ENCODE data around the gene VPS41.

Gene VPS41

GRCh38 chr7:38905056-38905759 lies 3.8 kb downstream of the VPS41 start:
- no peak for DNase-seq (ENCODE audit: low spot score)

DNA sequence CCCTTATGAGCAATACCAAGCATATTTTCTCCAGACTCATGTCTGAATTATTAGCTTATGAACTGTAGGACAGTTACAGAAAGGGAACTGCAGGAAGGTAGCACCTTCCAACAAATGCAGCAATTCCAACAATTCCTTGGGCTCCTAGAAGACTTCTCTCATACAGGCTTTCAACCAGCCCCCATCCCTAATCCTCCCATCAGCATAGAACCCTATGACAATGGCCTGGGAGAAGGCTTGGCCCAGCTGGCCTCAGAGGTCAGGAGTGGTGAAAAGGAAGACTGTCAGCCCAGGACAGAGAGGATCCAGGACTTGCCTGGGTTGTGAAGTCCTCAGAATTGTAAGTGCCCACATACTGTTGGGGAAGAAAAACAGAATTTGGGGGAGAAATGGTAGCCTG lies 5.9 kb downstream of the VPS41 start:
- no peak for DNase-seq (ENCODE audit: low spot score)

GRCh38 chr7:38902449-38902848 lies 6.5 kb downstream of the VPS41 start:
- DNase-seq (ENCODE audit: low spot score): no peak

GRCh38 chr7:38893061-38893460 lies 15.9 kb downstream of the VPS41 start:
- DNase-seq (ENCODE audit: low spot score): no peak

- DNase-seq (ENCODE audit: low spot score): no peak
Observed at GRCh38 chr7:38890597-38890996, 18.4 kb downstream of the VPS41 start.

GRCh38 chr7:38889872-38890432 lies 19.0 kb downstream of the VPS41 start:
- DNase-seq (ENCODE audit: low spot score): no peak

DNA sequence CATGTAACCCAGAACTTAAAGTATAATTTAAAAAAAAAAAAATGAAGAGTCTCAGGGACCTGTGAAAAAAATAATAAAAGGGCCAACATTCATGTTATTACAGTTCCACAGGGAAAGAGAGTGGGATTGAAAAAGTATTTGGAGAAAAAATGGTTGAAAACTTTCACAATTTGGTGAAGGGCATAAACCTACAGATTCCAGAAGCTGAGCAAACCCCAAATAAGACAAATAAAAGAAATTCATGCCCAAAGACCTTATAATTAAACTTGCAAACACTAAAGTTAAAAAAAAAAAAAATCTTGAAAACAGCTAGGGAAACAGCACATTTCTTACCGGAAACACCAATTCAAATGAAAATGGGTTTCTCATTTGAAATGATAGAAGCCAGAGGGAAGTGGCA lies 19.9 kb downstream of the VPS41 start:
- no peak for DNase-seq (ENCODE audit: low spot score)

DNA sequence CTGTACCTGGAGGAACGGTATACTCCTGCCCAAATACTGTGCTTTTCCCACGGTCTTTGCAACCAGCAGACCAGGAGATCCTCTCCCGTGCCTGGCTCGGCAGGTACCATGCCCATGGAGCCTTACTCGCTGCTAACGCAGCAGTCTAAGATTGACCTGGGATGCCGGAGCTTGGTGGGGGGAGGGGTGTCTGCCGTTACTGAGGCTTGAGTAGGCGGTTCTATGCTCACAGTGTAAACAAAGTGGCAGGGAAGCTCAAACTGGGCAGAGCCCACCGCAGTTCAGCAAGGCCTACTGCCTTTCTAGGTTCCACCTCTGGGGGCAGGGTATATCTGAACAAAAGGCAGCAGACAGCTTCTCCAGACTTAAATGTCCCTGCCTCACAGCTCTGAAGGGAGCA lies 22.7 kb downstream of the VPS41 start:
- no peak for DNase-seq (ENCODE audit: low spot score)

DNA sequence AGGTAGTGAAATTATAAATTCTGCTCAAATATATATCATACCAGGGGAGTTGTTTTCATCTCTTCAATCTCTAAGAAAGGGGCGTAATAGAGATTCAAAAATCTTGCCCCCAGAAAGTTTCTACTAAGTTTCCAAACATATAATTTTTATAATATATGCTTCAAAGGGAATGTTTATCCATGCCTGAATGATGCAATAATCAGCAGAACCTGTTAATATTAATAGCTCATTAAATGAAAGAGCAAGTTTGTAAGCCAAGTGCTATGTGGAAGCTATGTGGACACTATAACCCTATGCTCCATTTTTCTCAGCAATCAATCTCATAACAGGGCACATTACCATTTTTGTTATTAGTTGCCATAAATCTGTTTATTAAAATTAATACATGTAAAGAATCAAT lies 25.3 kb downstream of the VPS41 start:
- DNase-seq (ENCODE audit: low spot score): no peak

DNA sequence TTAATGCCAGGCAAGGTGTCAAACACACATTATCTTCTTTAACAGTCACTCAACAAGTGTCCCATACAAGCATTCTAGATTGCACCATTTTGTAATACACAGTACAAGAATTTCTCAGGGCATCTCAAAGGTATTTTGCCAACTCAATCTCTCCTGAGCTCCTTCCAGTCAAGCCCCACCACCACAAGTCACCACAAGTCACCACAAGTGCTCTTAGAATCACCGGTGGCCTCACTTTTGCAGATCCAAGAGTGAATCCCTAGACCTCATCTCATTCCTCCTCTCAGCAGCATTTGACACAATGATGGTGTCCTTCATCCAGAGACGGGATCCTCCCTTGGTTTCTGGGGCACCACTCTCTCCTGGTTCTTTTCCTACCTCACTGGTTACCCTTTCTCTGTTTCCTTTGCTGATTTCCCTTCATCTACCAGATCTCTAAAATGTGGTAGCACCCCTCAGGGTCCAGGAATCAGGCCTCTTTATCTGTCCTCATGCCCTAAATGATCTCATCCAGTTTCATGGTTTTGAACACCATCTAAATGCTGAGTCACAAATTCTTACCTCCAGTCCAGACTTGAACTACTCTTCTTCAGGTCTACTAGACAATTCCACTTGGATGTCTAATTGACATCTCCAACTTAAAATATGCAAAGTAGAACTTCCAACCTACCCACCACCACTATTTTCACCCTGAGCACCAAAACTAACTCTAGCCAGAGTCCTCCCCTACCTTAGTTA lies 26.9 kb downstream of the VPS41 start:
- DNase-seq (ENCODE audit: low spot score): no peak

- no peak for DNase-seq (ENCODE audit: low spot score)
Observed at GRCh38 chr7:38881015-38881414, 28.0 kb downstream of the VPS41 start.

DNA sequence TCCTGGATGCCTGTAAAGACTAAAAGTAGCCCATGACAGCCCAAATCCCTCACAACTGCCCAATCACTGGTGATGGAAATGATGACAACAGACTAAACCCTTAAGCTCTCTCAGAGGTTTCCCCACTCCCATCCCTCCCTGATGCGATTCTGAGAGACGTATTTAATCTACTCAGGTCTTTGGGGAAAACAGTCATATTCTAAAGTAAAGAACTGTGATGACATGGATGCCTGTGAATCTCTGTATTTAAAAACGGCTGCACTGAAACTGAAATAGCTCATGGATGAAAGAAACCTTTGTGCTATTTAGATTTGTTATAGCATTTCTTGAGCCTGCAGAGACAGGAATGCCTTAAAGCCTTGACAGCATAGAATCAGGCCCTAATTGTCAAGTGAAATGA lies 28.5 kb downstream of the VPS41 start:
- no peak for DNase-seq (ENCODE audit: low spot score)

- DNase-seq (ENCODE audit: low spot score): no peak
Observed at GRCh38 chr7:38880035-38880434, 29.0 kb downstream of the VPS41 start.

GRCh38 chr7:38878694-38879457 lies 30.1 kb downstream of the VPS41 start:
- no peak for DNase-seq (ENCODE audit: low spot score)

DNA sequence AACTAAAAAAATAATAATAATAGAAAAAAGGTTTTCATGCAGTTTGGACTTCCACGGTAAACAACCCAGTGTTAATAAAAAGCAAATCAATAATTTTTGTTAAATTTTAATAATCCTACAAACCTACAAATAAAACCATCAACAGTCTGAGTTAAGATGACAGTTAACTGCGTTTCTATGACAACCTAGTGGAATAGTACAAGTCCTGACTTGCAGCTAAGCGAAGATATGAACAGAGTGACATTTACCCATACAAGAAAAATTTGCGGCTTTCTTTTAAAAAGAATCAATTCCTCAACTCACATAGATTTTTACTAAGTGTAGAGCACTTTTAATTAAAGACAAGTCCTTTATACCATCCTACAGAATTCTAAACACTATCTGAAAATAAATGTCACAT lies 35.6 kb downstream of the VPS41 start:
- DNase-seq (ENCODE audit: low spot score): no peak

DNA sequence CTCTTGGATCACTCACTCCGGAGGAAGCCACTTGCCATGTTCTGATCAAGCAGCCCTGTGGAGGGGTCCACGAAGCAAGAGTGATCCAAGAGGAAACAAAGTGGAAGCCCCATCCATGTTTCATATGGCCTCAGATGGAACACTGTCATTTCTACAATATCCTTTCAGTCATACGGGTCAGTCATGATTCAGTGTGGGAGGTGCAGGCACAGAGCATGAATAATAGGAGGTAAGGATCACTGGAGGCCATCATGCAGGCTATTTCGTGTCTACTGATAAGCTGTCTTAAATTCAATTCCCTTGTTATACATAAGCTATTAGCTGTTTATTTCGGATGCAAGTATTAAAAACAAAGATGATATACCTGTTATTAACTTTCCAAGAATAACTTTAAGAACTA lies 36.8 kb downstream of the VPS41 start:
- no peak for DNase-seq (ENCODE audit: low spot score)

- DNase-seq (ENCODE audit: low spot score): no peak
Observed at GRCh38 chr7:38870147-38870546, 38.8 kb downstream of the VPS41 start.

DNA sequence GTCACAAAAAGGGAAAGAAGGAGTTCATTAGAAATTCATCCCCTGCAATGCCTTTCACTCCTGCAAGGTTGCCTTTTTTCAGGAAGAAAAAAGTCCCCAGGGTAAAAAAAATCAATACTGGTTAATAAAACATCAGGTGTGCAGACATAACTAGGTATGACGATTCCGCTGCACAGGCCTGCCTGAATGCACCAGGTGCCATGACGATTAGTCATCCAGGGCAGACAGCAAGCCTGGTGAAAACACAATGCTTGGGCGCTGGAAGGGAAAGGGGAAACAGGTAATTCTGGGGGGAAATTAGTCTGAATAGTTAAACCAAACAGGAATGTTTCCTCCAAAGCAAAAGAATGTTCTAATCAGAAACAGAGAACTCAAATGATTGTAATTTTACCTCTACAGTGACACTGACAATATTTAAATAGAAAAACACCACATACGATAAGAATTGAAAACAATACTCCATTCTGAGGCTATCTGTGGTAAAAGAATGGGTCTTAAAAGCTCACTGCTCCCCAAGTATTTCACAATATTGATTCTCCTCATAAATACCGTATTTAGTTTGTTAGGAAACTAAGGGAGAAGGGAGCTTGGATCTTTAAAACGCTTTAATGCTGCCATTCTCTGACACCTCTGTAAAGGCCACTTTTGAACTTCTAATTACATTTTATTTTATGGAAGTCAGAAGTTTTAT lies 45.2 kb downstream of the VPS41 start:
- no peak for DNase-seq (ENCODE audit: low spot score)

DNA sequence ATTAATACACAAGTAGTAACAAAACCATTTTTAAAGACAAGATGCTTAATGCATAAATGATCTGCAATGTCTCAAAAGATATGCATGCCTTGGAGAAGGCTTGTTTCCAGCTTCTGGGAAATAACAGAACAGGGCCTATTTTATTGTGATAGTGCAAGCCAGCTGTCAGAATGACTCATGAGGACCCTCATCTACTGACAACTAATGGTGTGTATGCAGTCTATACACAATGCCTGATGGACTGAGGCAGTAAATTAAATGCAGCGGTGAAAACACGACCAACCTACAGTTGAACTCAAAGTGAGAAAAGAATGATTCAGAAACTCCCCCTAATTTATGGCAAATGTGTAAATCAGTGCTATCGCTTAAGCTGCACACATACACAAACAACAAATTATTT lies 46.3 kb downstream of the VPS41 start:
- DNase-seq (ENCODE audit: low spot score): no peak

DNA sequence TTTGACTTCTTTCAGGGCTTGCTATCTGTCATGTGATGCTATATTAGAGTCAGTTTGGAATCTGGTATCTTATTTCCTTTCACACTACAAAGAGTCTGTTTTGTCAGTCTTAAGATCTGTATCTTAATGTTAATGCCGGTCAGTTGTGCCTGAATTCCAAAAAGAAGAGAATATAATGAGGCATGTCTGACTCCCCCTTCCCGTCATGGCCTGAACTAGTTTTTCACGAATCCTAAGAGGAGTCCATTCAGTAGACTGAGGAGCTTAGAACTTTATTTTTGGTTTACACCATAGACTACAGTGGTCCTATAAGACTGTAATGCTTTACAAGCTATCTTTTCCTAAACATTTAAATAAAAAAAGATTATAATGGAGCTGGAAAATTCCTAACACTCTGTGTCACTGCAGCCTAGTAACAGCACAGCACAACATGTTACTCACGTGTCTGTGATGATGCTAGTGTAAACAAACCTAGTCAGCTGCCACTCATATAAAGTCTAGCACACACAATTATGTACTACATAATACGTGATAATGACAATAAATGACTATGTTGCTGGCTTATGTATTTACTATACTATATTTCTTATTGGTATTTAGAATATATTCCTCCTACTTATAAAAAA lies 50.6 kb downstream of the VPS41 start:
- no peak for DNase-seq (ENCODE audit: low spot score)

GRCh38 chr7:38855867-38856266 lies 53.1 kb downstream of the VPS41 start:
- no peak for DNase-seq (ENCODE audit: low spot score)

DNA sequence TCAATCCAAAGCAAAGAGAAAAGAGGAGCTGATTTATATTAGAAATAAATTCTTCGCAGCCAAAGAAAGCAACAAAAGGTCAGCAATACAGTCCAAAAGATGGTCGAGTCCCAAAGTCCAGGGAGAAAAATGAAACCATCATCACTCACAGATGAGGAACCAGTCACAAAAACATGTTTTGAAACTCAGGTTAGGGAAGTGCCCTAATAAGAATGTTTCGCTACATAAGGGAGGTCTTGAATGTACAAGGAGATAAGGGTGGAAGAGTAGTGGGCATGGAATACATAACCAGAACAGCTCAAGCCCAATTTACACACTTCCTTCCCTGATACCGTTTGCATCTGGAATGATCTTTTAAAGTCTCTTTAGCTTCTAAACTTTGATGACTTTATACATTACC lies 53.6 kb downstream of the VPS41 start:
- no peak for DNase-seq (ENCODE audit: low spot score)

Measured in left forelimb (tissue), 1 donor.